Measurements from ENCODE around the gene COL4A2.
"Not testable (repeated sequence)": the region's sequence is repeated elsewhere in the genome, so short reads cannot be mapped to it uniquely, and the experiment has no call there.

Gene COL4A2

GRCh38 chr13:110319774-110320509 is 12.9 kb downstream of the COL4A2 start:
- in situ Hi-C loops (cut with HindIII; ENCODE audit: low sequenced_read_pairs), result no loop called here

GRCh38 chr13:110320645-110321044 is 13.6 kb downstream of the COL4A2 start:
- in situ Hi-C loops (cut with HindIII; ENCODE audit: low sequenced_read_pairs), result no loop called here

- in situ Hi-C loops (cut with HindIII; ENCODE audit: low sequenced_read_pairs), result not testable (repeated sequence)
These were observed 14.5 kb downstream of the COL4A2 start for GRCh38 chr13:110321573-110321972.

GRCh38 chr13:110322126-110322827 is 15.2 kb downstream of the COL4A2 start:
- in situ Hi-C loops (cut with HindIII; ENCODE audit: low sequenced_read_pairs), result no loop called here

- in situ Hi-C loops (cut with HindIII; ENCODE audit: low sequenced_read_pairs), result no loop called here
These were observed 15.7 kb downstream of the COL4A2 start for GRCh38 chr13:110322828-110323171.

GRCh38 chr13:110323172-110323891 is 16.2 kb downstream of the COL4A2 start:
- in situ Hi-C loops (cut with HindIII; ENCODE audit: low sequenced_read_pairs), result no loop called here

GRCh38 chr13:110324026-110324749 is 17.1 kb downstream of the COL4A2 start:
- in situ Hi-C loops (cut with HindIII; ENCODE audit: low sequenced_read_pairs), result no loop called here

- in situ Hi-C loops (cut with HindIII; ENCODE audit: low sequenced_read_pairs), result no loop called here
These were observed 19.3 kb downstream of the COL4A2 start for GRCh38 chr13:110326263-110326904.

GRCh38 chr13:110327051-110327721 is 20.1 kb downstream of the COL4A2 start:
- in situ Hi-C loops (cut with HindIII; ENCODE audit: low sequenced_read_pairs), result no loop called here

GRCh38 chr13:110328573-110328972 is 21.5 kb downstream of the COL4A2 start:
- in situ Hi-C loops (cut with HindIII; ENCODE audit: low sequenced_read_pairs), result no loop called here

GRCh38 chr13:110329258-110329657 is 22.2 kb downstream of the COL4A2 start:
- in situ Hi-C loops (cut with HindIII; ENCODE audit: low sequenced_read_pairs), result no loop called here

- in situ Hi-C loops (cut with HindIII; ENCODE audit: low sequenced_read_pairs), result no loop called here
These were observed 22.8 kb downstream of the COL4A2 start for GRCh38 chr13:110329798-110330461.

GRCh38 chr13:110330491-110331011 is 23.5 kb downstream of the COL4A2 start:
- in situ Hi-C loops (cut with HindIII; ENCODE audit: low sequenced_read_pairs), result no loop called here

- in situ Hi-C loops (cut with HindIII; ENCODE audit: low sequenced_read_pairs), result no loop called here
These were observed 24.3 kb downstream of the COL4A2 start for GRCh38 chr13:110331362-110331761.

- in situ Hi-C loops (cut with HindIII; ENCODE audit: low sequenced_read_pairs), result no loop called here
These were observed 25.7 kb downstream of the COL4A2 start for GRCh38 chr13:110332750-110333149.

GRCh38 chr13:110333837-110334236 is 26.8 kb downstream of the COL4A2 start:
- in situ Hi-C loops (cut with HindIII; ENCODE audit: low sequenced_read_pairs), result no loop called here

GRCh38 chr13:110334256-110334655 is 27.2 kb downstream of the COL4A2 start:
- in situ Hi-C loops (cut with HindIII; ENCODE audit: low sequenced_read_pairs), result no loop called here

GRCh38 chr13:110334841-110335490 is 27.9 kb downstream of the COL4A2 start:
- in situ Hi-C loops (cut with HindIII; ENCODE audit: low sequenced_read_pairs), result no loop called here

GRCh38 chr13:110336108-110336507 is 29.0 kb downstream of the COL4A2 start:
- in situ Hi-C loops (cut with HindIII; ENCODE audit: low sequenced_read_pairs), result no loop called here
